ENCODE data around the gene PSG4. TPM values are rescaled to one million over a fixed set of nuclear protein-coding genes. Genes with fewer than 3 reads are reported as not detected.
"Not testable (repeated sequence)": the region's sequence is repeated elsewhere in the genome, so short reads cannot be mapped to it uniquely, and the experiment has no call there.

Gene PSG4
- total RNA-seq, 1 donor from 2014 or later = not detected

DNA sequence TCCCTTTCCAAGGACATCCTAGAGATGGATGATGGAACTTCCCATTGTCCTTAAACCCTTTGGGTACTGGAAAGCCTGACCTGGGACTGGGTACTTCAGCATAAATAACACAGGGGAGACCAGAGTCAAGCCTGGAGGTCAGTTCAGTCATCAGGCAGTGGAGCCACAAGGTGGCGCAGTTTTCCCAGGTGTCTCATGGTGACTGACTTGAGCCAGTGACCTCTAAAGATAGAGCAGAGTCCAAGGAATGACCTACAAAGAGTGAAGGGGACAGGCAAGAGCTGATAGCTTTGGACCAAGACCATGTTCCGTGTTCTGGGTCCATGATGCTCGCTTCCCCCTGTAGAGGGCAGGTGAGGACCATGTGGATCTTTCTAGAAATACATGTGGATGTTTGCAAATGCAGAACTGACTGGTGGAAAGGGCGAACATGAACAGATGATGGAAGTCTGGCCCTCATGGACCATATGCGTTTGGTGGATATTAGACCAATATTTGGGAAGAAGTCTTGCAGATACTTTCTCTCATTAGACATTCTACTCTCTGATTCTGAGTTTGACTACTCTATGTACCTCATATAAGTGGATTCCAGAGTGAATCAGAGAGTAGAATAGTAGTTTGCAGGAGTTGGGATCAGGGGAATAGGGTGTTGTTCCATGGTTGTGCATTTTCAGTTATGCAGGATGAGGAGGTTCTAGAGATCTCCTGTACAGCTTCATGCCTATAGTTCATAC, 6.6 kb downstream of the PSG4 start:
- not testable (repeated sequence) for DNase-seq (ENCODE audit: low spot score)

DNA sequence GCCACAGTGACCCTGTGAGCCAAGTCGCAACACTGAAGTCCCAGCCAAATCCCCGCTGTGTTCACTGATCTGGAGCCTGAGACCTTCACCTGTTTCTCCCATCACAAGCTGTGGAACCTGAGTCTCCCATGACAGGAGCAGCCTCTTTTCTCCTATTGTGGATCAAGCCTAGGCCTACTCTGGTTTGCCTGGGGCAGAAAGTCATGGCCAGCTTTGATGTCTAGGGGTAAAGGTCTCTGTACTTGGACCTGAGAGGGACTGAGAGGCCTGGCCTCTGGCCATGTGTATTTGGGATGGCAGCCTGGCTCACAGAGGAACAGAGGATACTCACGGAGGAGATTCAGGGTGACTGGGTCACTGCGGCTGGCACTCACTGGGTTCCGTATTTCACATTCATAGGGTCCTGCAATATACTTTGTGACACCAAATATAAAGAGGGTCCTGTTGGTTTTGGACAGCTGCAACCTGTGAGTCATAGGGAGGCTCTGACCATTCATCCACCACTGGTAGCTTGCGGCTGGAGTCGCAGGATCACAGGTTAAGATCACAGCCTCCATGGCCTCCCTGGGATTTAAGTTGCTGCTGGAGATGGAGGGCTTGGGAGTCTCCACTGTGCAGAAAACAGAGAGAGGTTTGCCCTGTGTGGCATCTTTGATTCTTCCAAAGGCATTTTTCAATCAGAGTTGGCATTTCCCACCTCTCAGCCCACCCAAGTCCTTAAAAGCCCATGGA, 7.6 kb downstream of the PSG4 start:
- not testable (repeated sequence) for DNase-seq (ENCODE audit: low spot score)

DNA sequence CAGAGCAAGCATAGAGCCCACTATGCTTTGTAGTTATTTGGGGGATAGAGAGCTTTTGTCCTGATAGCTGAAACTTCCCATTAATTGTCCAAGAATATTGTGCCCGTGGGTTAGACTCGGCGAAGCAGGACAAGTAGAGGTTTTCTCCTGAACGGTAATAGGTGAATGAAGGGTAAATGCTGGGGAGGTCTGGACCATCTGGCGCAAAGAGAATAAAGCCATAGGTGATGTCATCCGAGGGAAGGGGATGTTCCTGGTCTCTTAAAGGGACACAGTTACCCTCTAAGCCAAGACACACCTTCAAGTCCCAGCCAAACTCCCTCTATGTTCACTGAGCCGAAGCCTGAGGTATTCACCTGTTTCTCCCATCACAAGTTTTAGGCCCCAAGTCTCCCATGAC, 11.0 kb downstream of the PSG4 start:
- DNase-seq (ENCODE audit: low spot score) = not testable (repeated sequence)

DNA sequence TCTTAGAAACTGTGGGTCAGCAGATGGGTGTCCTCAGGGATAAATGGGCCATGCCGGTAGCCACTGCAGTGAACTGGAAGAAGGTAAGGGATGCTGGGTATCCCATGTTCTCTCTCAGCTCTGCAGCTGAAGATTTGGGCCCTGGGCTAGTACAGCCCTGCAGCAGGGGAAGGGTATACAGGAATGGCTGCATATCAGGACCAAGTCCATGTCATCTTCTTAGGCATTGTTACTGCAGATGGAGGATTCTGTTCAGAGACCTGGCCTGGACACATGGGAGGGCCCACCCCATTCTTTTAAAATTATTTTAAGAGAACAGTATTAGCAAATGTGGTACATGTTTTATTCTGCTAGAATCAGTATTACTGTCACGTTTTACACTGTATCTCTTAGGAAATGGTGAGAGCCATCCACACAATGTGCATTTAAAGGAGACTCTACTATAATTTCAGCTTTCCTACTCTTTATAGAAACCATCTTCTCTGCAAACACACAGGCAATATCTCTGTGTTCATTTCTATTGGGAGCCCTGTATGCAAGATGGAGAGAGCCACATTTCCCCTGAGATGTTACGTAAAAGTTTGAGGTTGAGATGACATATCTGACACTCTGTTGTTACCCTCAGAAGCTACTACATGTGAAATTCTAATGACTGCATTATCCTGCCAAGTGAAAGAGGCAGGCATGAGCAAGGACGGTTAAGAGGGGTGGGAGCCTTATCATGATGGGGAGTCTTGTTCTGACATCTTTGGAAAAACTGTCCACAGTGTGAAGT, 12.9 kb downstream of the PSG4 start:
- not testable (repeated sequence) for DNase-seq (ENCODE audit: low spot score)

DNA sequence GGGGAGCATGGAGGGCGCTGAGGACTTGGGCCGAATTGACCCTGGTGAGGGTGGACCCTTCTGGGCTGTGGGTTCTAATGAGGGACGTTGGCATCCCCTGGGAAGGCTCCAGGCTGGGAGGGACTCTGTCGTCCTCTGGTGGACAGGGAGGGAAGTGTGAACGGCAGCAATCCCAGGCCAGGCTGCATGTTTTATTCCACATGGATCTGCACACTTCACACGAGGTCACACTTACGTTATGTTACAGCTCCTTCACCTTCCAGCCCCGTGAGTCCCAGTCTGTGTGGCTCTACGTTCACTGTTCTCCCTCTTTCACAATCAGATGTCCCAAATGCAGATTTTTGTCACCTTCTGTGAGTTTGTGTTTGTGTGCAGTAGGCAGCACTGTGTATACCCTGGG, 17.3 kb downstream of the PSG4 start:
- not testable (repeated sequence) for DNase-seq (ENCODE audit: low spot score)

DNA sequence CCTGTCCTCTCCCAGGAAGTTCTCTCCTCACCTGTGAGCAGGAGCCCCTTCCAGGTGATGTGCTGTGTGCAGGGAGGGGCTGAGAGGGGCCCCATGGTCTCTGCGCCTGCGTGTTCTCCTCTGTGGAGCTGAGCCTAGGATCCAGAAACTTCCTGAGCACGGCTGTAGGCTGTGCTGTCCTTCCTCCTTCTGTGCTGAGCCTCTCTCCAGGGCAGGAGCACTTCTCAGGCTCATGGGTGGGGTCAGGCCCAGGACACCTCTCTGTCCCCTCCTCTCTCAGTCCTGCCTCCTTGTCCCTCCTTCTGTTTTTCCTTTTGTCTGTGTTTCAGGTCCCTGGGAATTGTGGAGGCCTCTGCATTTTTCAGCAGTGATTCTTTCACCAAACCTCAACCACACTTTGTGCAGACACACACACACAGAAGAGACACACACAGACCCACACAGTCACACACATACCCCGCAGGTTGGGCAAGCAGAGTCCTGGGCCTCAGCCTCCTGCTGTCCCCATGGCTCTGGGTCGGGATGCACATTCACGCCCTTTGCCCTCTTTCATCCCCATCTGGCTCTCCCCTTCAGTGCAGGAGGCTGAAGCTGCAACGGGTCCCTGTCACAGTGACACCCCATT, 19.0 kb downstream of the PSG4 start, which contains the start of gene PSG5:
PSG5 (minus strand) TSS at position 226 of the 625 bp plus-strand sequence; CDS start at position 95, 131 bp downstream.
- DNase-seq (ENCODE audit: low spot score) = not testable (repeated sequence)

DNA sequence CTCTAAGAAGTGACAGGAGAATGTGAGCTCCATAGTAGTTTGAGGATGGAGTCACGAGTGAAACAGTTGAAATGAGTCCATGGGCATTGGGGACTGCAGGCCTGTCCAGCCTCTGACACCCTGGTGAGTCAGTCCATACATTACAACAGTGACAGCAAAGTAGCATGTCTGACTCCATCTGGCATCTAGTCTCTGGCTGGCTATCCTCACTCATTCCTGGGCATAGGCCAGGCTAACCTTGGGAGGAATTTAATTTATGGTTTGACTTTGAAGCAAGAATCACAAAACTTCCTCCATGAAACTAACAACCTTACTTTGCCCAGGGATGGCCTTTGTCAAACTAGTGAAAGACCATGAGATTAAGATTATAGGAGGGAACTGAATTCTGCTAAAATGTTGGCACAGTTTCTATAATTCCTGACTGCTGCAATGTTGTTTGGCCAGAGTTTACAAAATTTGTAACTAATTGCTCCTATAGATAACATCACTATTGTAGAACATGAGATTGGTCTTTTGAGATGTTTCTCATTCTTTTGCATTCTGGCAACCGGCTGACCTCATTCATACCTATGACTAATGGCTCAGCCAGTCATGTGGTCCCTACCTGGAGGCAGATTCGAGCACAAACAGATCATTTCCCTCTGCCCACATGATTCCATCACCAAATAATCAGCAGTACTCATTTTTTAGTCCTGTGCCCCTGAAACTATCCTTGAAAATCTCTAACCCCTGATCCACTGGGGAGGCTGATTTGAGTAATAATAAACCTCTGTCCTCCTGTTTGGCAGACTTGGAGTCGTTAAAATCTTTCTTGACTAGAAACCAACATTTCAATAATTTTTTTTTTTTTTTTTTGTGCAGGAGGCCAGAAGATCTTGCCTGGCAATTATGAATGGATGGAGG, 23.3 kb downstream of the PSG4 start:
- not testable (repeated sequence) for DNase-seq (ENCODE audit: low spot score)

DNA sequence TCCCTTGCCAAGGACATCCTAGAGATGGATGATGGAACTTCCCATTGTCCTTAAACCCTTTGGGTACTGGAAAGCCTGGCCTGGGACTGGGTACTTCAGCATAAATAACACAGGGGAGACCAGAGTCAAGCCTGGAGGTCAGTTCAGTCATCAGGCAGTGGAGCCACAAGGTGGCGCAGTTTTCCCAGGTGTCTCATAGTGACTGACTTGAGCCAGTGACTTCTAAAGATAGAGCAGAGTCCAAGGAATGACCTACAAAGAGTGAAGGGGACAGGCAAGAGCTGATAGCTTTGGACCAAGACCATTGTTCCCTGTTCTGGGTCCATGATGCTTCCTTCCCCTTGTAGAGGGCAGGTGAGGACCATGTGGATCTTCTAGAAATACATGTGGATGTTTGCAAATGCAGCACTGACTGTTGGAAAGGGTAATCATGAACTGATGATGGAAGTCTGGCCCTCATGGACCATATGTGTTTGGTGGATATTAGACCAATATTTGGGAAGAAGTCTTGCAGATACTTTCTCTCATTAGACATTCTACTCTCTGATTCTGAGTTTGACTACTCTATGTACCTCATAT, 25.8 kb downstream of the PSG4 start:
- not testable (repeated sequence) for DNase-seq (ENCODE audit: low spot score)

DNA sequence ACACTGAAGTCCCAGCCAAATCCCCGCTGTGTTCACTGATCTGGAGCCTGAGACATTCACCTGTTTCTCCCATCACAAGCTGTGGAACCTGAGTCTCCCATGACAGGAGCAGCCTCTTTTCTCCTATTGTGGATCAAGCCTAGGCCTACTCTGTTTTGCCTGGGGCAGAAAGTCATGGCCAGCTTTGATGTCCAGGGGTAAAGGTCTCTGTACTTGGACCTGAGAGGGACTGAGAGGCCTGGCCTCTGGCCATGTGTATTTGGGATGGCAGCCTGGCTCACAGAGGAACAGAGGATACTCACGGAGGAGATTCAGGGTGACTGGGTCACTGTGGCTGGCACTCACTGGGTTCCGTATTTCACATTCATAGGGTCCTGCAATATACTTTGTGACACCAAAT, 26.9 kb downstream of the PSG4 start:
- not testable (repeated sequence) for DNase-seq (ENCODE audit: low spot score)

DNA sequence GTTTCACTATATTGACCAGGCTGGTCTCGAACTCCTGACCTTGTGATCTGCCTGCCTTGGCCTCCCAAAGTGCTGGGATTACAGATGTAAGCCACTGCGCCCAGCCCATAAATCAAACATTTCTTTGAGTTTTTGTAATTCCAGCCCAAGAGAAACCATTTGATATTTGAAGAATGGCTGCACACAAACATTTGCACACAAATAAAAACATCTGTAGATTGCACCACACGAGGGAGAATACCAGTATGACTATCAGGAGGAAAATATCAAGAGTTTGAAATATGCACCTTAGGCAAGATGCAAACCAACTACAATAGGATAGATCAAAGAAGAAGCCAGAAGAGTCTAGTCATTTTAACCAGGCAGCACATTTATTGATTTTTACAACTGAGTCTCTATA, 39.5 kb downstream of the PSG4 start:
- not testable (repeated sequence) for DNase-seq (ENCODE audit: low spot score)

DNA sequence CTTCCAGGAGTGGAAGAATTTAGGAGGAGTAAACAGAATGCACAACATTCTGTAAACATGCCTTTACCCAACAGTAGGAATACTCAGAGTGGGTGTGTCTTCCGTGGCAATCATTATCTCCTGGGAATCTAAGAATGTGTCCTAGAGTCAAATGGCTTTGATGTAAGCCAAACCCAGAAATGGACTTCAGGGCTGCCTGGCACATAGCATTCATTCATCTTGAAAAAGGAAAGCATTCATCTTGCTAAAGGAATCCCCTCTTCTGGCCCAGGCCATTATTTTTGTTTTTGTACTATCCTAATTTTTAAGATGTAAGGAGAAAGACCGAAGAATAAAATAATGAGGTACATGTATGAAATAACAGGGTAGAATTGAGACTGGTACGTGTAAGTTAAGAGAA, 42.3 kb downstream of the PSG4 start:
- not testable (repeated sequence) for DNase-seq (ENCODE audit: low spot score)

DNA sequence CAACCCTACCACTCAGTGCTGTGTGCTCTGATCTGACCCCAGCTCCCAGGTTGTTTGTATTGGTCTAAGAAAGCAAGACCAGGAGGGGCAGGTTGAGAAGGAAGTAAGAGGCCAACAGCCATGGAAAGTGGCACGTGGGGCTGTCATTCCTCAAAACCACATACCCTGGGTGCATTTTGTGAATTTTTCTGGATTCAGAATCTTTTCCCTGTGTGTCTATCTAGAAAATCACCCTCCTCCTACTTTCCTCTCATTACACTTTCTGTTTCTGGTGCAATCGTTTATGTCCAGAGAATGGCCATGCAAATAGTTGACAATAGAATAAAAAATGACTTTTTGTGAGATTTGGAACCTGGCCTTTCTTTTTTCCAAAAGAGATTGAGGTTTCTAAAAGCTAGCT, 43.2 kb downstream of the PSG4 start:
- not testable (repeated sequence) for DNase-seq (ENCODE audit: low spot score)

DNA sequence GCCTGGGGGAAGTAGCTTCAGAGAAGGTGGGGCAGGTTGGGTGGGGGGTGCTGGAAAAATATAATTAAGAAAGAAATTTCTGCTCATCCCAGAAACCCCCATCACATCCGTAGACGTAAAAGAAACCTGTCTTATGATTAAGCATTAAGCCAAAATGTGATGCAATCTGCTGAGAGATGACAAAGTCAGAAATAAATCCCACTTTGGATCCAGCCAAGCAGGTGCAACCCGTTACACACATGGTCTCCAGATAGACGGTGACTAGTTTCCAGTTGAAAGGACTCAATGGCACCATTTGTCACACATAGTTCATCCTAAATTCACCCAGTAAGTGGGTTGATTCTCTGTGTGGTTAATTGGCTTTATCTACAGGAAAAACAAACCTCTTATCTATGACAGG, 53.2 kb downstream of the PSG4 start:
- DNase-seq (ENCODE audit: low spot score) = no peak

DNA sequence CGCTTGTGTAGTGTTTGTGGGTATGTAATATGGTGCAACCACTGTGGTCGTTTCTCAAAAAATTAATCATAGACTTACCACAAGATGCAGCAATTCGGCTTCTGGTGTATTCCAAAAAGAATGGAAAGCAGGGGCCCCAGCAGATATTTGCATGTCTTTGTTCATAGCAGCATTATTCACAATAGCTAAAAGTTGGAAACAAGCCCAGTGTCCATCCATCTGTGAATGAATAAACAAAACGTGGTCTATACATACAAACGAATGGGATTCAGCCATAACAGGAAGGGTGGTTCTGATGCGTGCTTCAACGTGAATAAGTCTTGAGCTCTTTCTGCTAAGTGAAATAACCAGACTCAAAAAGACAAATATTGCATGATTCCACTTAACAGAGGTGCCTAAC, 55.6 kb downstream of the PSG4 start:
- DNase-seq (ENCODE audit: low spot score) = not testable (repeated sequence)

DNA sequence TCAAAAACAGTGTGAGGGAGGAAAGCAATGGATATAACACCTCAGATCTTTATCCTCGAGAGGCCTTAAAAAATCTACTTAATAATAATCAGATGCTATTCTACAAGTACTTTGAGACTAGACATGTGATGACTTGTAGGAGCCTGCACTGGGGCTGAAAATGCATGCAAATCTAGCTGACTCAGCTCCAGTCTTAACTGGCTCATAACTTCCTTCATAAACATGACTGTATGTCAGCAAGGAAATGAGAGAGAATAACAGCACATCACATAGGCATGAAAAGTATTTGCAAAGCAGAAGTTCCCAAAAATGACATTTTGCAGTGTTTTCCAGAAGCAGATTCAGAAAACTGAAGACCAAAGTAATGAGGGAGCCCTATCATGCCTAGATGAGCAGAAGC, 57.2 kb downstream of the PSG4 start:
- no peak for DNase-seq (ENCODE audit: low spot score)

Other genes starting within 250 kb of the PSG4 start
- not detected for gene PSG11, start 179.2 kb downstream of the PSG4 start, total RNA-seq
- not detected for gene PSG2, start 122.9 kb downstream of the PSG4 start, total RNA-seq
- gene PSG5, start 19.1 kb downstream of the PSG4 start, total RNA-seq = not detected
- gene PSG9, start 63.9 kb upstream of the PSG4 start, total RNA-seq = not detected
- not detected for gene CD177, start 148.0 kb upstream of the PSG4 start, total RNA-seq
- not detected for gene TEX101, start 209.3 kb upstream of the PSG4 start, total RNA-seq

All from mucosa of gallbladder (tissue), 1 donor.